ENCODE results near the gene ANAPC15. TPM values are rescaled to one million over a fixed set of nuclear protein-coding genes. Genes with fewer than 3 reads are reported as not detected.

The ANAPC15 gene
- total RNA-seq, 2 donors from 2014 or later = 43.3 to 45.0 TPM

GRCh38 chr11:72100462-72100861, 12.0 kb downstream of the ANAPC15 start:
- ATAC-seq (no peak), DNase-seq (no peak)
- intact Hi-C loops (cut with DNase I) = no loop called here

GRCh38 chr11:72100009-72100408, 12.5 kb downstream of the ANAPC15 start:
- no peak for DNase-seq
- ATAC-seq = no peak
- intact Hi-C loops (cut with DNase I) = no loop called here

GRCh38 chr11:72098741-72099140, 13.8 kb downstream of the ANAPC15 start:
- DNase-seq = no peak
- ATAC-seq = no peak
- intact Hi-C loops (cut with DNase I) = no loop called here

- intact Hi-C loops (cut with DNase I) = loop anchor here in 1 of 2 donors (1.0 kb wide), 1 partner anchor 66 kb away; no protein-coding TSS in a partner anchor
- peak; percentile 72 for DNase-seq
- ATAC-seq = peak; percentile 90 to 96
These were observed 21.2 kb downstream of the ANAPC15 start for GRCh38 chr11:72091292-72091691.

- no peak for ATAC-seq
- no peak for DNase-seq
- intact Hi-C loops (cut with DNase I) = loop anchor here in 1 of 2 donors (5.0 kb wide), 1 partner anchor 61 kb away; no protein-coding TSS in a partner anchor
These were observed 24.3 kb downstream of the ANAPC15 start for GRCh38 chr11:72088076-72088808.

GRCh38 chr11:72085621-72086351, 26.7 kb downstream of the ANAPC15 start:
- intact Hi-C loops (cut with DNase I) = loop anchor here in 1 of 2 donors (5.0 kb wide), 1 partner anchor 58 kb away; no protein-coding TSS in a partner anchor
- no peak for ATAC-seq

GRCh38 chr11:72084965-72085364, 27.5 kb downstream of the ANAPC15 start:
- no peak for ATAC-seq
- intact Hi-C loops (cut with DNase I) = loop anchor here in 1 of 2 donors (5.0 kb wide), 1 partner anchor 58 kb away; no protein-coding TSS in a partner anchor
- DNase-seq = no peak

More at GRCh38 chr11:72085621-72086351, 26.7 kb downstream of the ANAPC15 start:
- DNase-seq = no peak

- ATAC-seq = no peak
- intact Hi-C loops (cut with DNase I) = no loop called here
- DNase-seq = no peak
These were observed 28.4 kb downstream of the ANAPC15 start for GRCh38 chr11:72084076-72084475.

GRCh38 chr11:72083414-72083813, 29.1 kb downstream of the ANAPC15 start:
- no peak for DNase-seq
- intact Hi-C loops (cut with DNase I) = no loop called here
- no peak for ATAC-seq

- no peak for DNase-seq
- ATAC-seq = no peak
- intact Hi-C loops (cut with DNase I) = no loop called here
These were observed 30.6 kb downstream of the ANAPC15 start for GRCh38 chr11:72081821-72082453.

- ATAC-seq = no peak
- no peak for DNase-seq
- intact Hi-C loops (cut with DNase I) = no loop called here
These were observed 31.3 kb downstream of the ANAPC15 start for GRCh38 chr11:72081184-72081644.

GRCh38 chr11:72080326-72081183, 31.9 kb downstream of the ANAPC15 start, which contains the start of the genes LRRC51 and NUMA1:
Gene LRRC51 (plus strand): TSS chr11:72080850. CDS start chr11:72089084, 8,234 bp downstream.
Gene NUMA1 (minus strand): TSS chr11:72080542. CDS start chr11:72035943, 44,599 bp downstream.
- DNase-seq (peak; percentile 100), ATAC-seq (peak; percentile 97 to 98)
- intact Hi-C loops (cut with DNase I) = no loop called here

- intact Hi-C loops (cut with DNase I) = loop anchor here in 1 of 2 donors (5.0 kb wide), 1 partner anchor 38 kb away; no protein-coding TSS in a partner anchor
- ATAC-seq = peak; percentile 32 to 57
- DNase-seq = no peak
These were observed 32.6 kb downstream of the ANAPC15 start for GRCh38 chr11:72079819-72080325.

- ATAC-seq (no peak), DNase-seq (no peak)
- intact Hi-C loops (cut with DNase I) = loop anchor here in 1 of 2 donors (5.0 kb wide), 1 partner anchor 36 kb away; no protein-coding TSS in a partner anchor
These were observed 34.0 kb downstream of the ANAPC15 start for GRCh38 chr11:72078477-72078876.

- no peak for DNase-seq
- intact Hi-C loops (cut with DNase I) = loop anchor here in 1 of 2 donors (5.0 kb wide), 1 partner anchor 33 kb away; no protein-coding TSS in a partner anchor
- no peak for ATAC-seq
These were observed 36.7 kb downstream of the ANAPC15 start for GRCh38 chr11:72075756-72076155.

- no peak for ATAC-seq
- DNase-seq = no peak
- intact Hi-C loops (cut with DNase I) = loop anchor here in 1 of 2 donors (5.0 kb wide), 1 partner anchor 33 kb away; no protein-coding TSS in a partner anchor
These were observed 37.4 kb downstream of the ANAPC15 start for GRCh38 chr11:72075109-72075508.

GRCh38 chr11:72072348-72072747, 40.1 kb downstream of the ANAPC15 start:
- intact Hi-C loops (cut with DNase I) = no loop called here
- no peak for DNase-seq
- ATAC-seq = no peak

- intact Hi-C loops (cut with DNase I) = no loop called here
- no peak for ATAC-seq
- DNase-seq = no peak
These were observed 42.0 kb downstream of the ANAPC15 start for GRCh38 chr11:72070491-72070890.
